Astrocyte (in vitro differentiated cells and primary cell): Measurements from ENCODE around the gene CTNNA3. TPM values are rescaled to one million over a fixed set of nuclear protein-coding genes. Genes with fewer than 3 reads are reported as not detected.

Experiments
- DNase-seq: peaks from one replicate; pipeline ENCODE4 v3.0.0-alpha.2; 2010; ENCODE audit warnings: low read depth
- FAIRE-seq: peaks from 2 replicates; lab custom pipeline; 2011; peaks lifted over from hg19 to GRCh38; lab: Jason Lieb, UNC
- H2AFZ ChIP-seq: 2 replicates; pipeline ENCODE4 v1.6.0; 2012; ENCODE audit warnings: low read depth, low read length, inconsistent platforms
- H3K27ac ChIP-seq: 2 replicates; pipeline ENCODE4 v1.5.1; 2011; ENCODE audit warnings: low read depth, low read length, inconsistent platforms
- H3K27me3 ChIP-seq: 2 replicates; pipeline ENCODE4 v1.6.0; 2011; ENCODE audit warnings: low read length, inconsistent platforms; ENCODE audit not compliant: insufficient read depth
- H3K36me3 ChIP-seq: 2 replicates; pipeline ENCODE4 v1.5.1; 2011; ENCODE audit warnings: low read length, inconsistent platforms; ENCODE audit not compliant: insufficient read depth
- H3K4me1 ChIP-seq: 2 replicates; pipeline ENCODE4 v1.5.1; 2011; ENCODE audit warnings: low read length, inconsistent platforms; ENCODE audit not compliant: insufficient read depth
- H3K4me2 ChIP-seq: 2 replicates; pipeline ENCODE4 v1.6.0; 2012; ENCODE audit warnings: low read length, inconsistent platforms
- H3K4me3 ChIP-seq: 2 replicates; pipeline ENCODE4 v1.5.1; 2011; ENCODE audit warnings: low read depth, mild to moderate bottlenecking, low read length, inconsistent platforms; ENCODE audit not compliant: insufficient read depth
- H3K79me2 ChIP-seq: 2 replicates; pipeline ENCODE4 v1.6.0; 2012; ENCODE audit warnings: mild to moderate bottlenecking, low read length, inconsistent platforms; ENCODE audit not compliant: insufficient read depth
- H3K9ac ChIP-seq: 2 replicates; pipeline ENCODE4 v1.6.0; 2012; ENCODE audit warnings: mild to moderate bottlenecking, low read length, inconsistent platforms
- H3K9me3 ChIP-seq: 2 replicates; pipeline ENCODE4 v1.5.1; 2012; ENCODE audit warnings: low read depth, mild to moderate bottlenecking, low read length, inconsistent platforms; ENCODE audit not compliant: insufficient read depth
- H4K20me1 ChIP-seq: 2 replicates; pipeline ENCODE4 v1.6.0; 2012; ENCODE audit warnings: low read length, inconsistent platforms; ENCODE audit not compliant: insufficient read depth
- H3K27ac Mint-ChIP-seq: one replicate; pipeline ENCODE4 v1.8.0; 2021; ENCODE audit warnings: mild to moderate bottlenecking, mixed read lengths; ENCODE audit not compliant: unreplicated experiment
- H3K27me3 Mint-ChIP-seq: one replicate; pipeline ENCODE4 v1.8.0; 2021; ENCODE audit warnings: low read depth, mixed read lengths; ENCODE audit not compliant: unreplicated experiment
- H3K36me3 Mint-ChIP-seq: one replicate; pipeline ENCODE4 v1.8.0; 2021; ENCODE audit warnings: low read depth, mixed read lengths; ENCODE audit not compliant: unreplicated experiment
- H3K4me1 Mint-ChIP-seq: one replicate; pipeline ENCODE4 v1.8.0; 2021; ENCODE audit warnings: low read depth, mixed read lengths; ENCODE audit not compliant: unreplicated experiment
- H3K4me3 Mint-ChIP-seq: one replicate; pipeline ENCODE4 v1.8.0; 2021; ENCODE audit warnings: mild to moderate bottlenecking, moderate library complexity, mixed read lengths; ENCODE audit not compliant: unreplicated experiment
- H3K9me3 Mint-ChIP-seq: one replicate; pipeline ENCODE4 v1.8.0; 2021; ENCODE audit warnings: mild to moderate bottlenecking, mixed read lengths; ENCODE audit not compliant: unreplicated experiment
- EZH2 ChIP-seq: IDR thresholded peaks from 2 replicates; pipeline ENCODE4 v1.6.1; 2012; ENCODE audit warnings: mild to moderate bottlenecking, low read length, inconsistent platforms; ENCODE audit not compliant: insufficient read depth
- total RNA-seq: library from RNA; stranded (reverse); gene quantifications from 2 replicates; pipeline ENCODE4 v1.2.1, GENCODE V29; 2021
- TF ChIP-seq, protein P1 (sequence below): IDR thresholded peaks from 2 replicates; pipeline ENCODE4 v1.5.1; 2011; ENCODE audit warnings: low read depth, mild to moderate bottlenecking, inconsistent platforms, low read length, moderate library complexity; ENCODE audit not compliant: insufficient read depth

CTNNA3 gene
- total RNA-seq, 1 donor from 2014 or later, result 0.73 TPM

GRCh38 chr10:67603086-67603485 lies 92.9 kb downstream of the CTNNA3 start:
- Histone ChIP-seq H2AFZ (no peak overlapping the region), H3K36me3 (no peaks in the 10 kb centered on the region), H4K20me1 (no peaks in the 10 kb centered on the region), H3K9ac (no peak overlapping the region), H3K79me2 (no peaks in the 10 kb centered on the region), H3K4me2 (peak overlapping the region; percentile 5), H3K4me3 (no peak overlapping the region), H3K9me3 (no peaks in the 10 kb centered on the region), H3K27me3 (no peaks in the 10 kb centered on the region), H3K4me1 (peaks cover 31% of the 10 kb centered on the region), H3K27ac (peak overlapping the region; percentile 64)
- Mint-ChIP-seq H3K27ac (no peak overlapping the region), H3K36me3 (peaks cover 2% of the 10 kb centered on the region), H3K27me3 (no peaks in the 10 kb centered on the region), H3K4me1 (peaks cover 35% of the 10 kb centered on the region), H3K4me3 (no peak overlapping the region), H3K9me3 (no peaks in the 10 kb centered on the region)
- DNase-seq (no peak), FAIRE-seq (peak; percentile 54)
- TF ChIP-seq EZH2, result no peak
- TF ChIP-seq, protein P1, sequence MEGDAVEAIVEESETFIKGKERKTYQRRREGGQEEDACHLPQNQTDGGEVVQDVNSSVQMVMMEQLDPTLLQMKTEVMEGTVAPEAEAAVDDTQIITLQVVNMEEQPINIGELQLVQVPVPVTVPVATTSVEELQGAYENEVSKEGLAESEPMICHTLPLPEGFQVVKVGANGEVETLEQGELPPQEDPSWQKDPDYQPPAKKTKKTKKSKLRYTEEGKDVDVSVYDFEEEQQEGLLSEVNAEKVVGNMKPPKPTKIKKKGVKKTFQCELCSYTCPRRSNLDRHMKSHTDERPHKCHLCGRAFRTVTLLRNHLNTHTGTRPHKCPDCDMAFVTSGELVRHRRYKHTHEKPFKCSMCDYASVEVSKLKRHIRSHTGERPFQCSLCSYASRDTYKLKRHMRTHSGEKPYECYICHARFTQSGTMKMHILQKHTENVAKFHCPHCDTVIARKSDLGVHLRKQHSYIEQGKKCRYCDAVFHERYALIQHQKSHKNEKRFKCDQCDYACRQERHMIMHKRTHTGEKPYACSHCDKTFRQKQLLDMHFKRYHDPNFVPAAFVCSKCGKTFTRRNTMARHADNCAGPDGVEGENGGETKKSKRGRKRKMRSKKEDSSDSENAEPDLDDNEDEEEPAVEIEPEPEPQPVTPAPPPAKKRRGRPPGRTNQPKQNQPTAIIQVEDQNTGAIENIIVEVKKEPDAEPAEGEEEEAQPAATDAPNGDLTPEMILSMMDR, result no peak

- Histone ChIP-seq H3K27me3 (no peaks in the 10 kb centered on the region), H3K4me2 (peak overlapping the region; percentile 40), H3K9ac (no peak overlapping the region), H3K27ac (peak overlapping the region; percentile 64), H3K79me2 (no peaks in the 10 kb centered on the region), H3K9me3 (no peaks in the 10 kb centered on the region), H3K36me3 (no peaks in the 10 kb centered on the region), H2AFZ (no peak overlapping the region), H4K20me1 (no peaks in the 10 kb centered on the region), H3K4me1 (peaks cover 25% of the 10 kb centered on the region), H3K4me3 (no peak overlapping the region)
- H3K9me3 Mint-ChIP-seq, result peaks cover 2% of the 10 kb centered on the region
- H3K4me3 Mint-ChIP-seq, result no peak overlapping the region
- peak; percentile 91 for FAIRE-seq
- no peak for TF ChIP-seq EZH2
- TF ChIP-seq, protein P1, result no peak
- peaks cover 2% of the 10 kb centered on the region for H3K36me3 Mint-ChIP-seq
- peak; percentile 94 for DNase-seq
- no peaks in the 10 kb centered on the region for H3K27me3 Mint-ChIP-seq
- H3K4me1 Mint-ChIP-seq, result peaks cover 36% of the 10 kb centered on the region
- peak overlapping the region; percentile 59 for H3K27ac Mint-ChIP-seq
Measured at GRCh38 chr10:67602268-67602950, 93.6 kb downstream of the CTNNA3 start.

GRCh38 chr10:67599597-67599996 lies 96.4 kb downstream of the CTNNA3 start:
- Mint-ChIP-seq H3K27me3 (no peaks in the 10 kb centered on the region), H3K27ac (no peak overlapping the region), H3K9me3 (peaks cover 3% of the 10 kb centered on the region), H3K4me1 (peaks cover 35% of the 10 kb centered on the region), H3K36me3 (peaks cover 2% of the 10 kb centered on the region), H3K4me3 (no peak overlapping the region)
- Histone ChIP-seq H3K9me3 (no peaks in the 10 kb centered on the region), H3K79me2 (no peaks in the 10 kb centered on the region), H3K9ac (no peak overlapping the region), H4K20me1 (no peaks in the 10 kb centered on the region), H3K27me3 (no peaks in the 10 kb centered on the region), H3K4me1 (peaks cover 17% of the 10 kb centered on the region), H2AFZ (no peak overlapping the region), H3K4me2 (no peak overlapping the region), H3K27ac (no peak overlapping the region), H3K36me3 (no peaks in the 10 kb centered on the region), H3K4me3 (no peak overlapping the region)
- DNase-seq, result no peak
- TF ChIP-seq, protein P1, result no peak
- no peak for TF ChIP-seq EZH2
- FAIRE-seq, result no peak
